SK-N-SH (cell line): ENCODE results near the gene PYGB.

Experiments used
- CTCF ChIP-seq: fragments of 200-600 bp; sonication (generic); IDR thresholded peaks from 2 replicates; pipeline ENCODE4 v1.6.1; 2017; ENCODE audit warnings: antibody characterized with exemption, mild to moderate bottlenecking, moderate library complexity
- ELF1 ChIP-seq: IDR thresholded peaks from 2 replicates; pipeline ENCODE4 v1.4.0; 2012
- EP300 ChIP-seq, 2 experiments: IDR thresholded peaks; 2 replicates each; pipeline versions ENCODE4 v1.4.0 to v1.6.1; 2012; ENCODE audit warnings: borderline replicate concordance in 1 of 2, low read depth in 1 of 2, low read length in 1 of 2
- GATA2 ChIP-seq: sonication (generic); formaldehyde crosslinking; IDR thresholded peaks from 2 replicates; pipeline ENCODE4 v1.5.0; 2020; ENCODE audit warnings: mild to moderate bottlenecking, missing genetic modification reagents
- JUND ChIP-seq: IDR thresholded peaks from 2 replicates; pipeline ENCODE4 v1.4.0; 2012
- POLR2AphosphoS5 ChIP-seq: IDR thresholded peaks from 2 replicates; pipeline ENCODE4 v1.6.1; 2012; ENCODE audit warnings: low read depth, low read length
- RAD21 ChIP-seq: IDR thresholded peaks from 2 replicates; pipeline ENCODE4 v1.6.1; 2012; ENCODE audit warnings: mild to moderate bottlenecking, low read length
- SIN3A ChIP-seq: IDR thresholded peaks from 2 replicates; pipeline ENCODE4 v1.6.1; 2012; ENCODE audit warnings: low read depth, mild to moderate bottlenecking, low read length, moderate library complexity, borderline replicate concordance
- TAF1 ChIP-seq: IDR thresholded peaks from 2 replicates; pipeline ENCODE4 v1.6.1; 2012; ENCODE audit warnings: low read depth, mild to moderate bottlenecking, low read length, moderate library complexity, borderline replicate concordance
- TEAD4 ChIP-seq: IDR thresholded peaks from 2 replicates; pipeline ENCODE4 v1.4.0; 2012; ENCODE audit warnings: mild to moderate bottlenecking, borderline replicate concordance; ENCODE audit not compliant: insufficient read depth
- USF1 ChIP-seq: IDR thresholded peaks from 2 replicates; pipeline ENCODE4 v1.4.0; 2012; ENCODE audit warnings: low read depth, borderline replicate concordance
- USF2 ChIP-seq: fragments of 150-350 bp; IDR thresholded peaks from 2 replicates; pipeline ENCODE4 v1.6.1; 2017; ENCODE audit warnings: antibody characterized with exemption, low read length, low read depth, borderline replicate concordance
- YY1 ChIP-seq: IDR thresholded peaks from 2 replicates; pipeline ENCODE4 v1.4.0; 2012; ENCODE audit warnings: low read depth, mild to moderate bottlenecking
- ZBTB33 ChIP-seq: IDR thresholded peaks from 2 replicates; pipeline ENCODE4 v1.4.0; 2012; ENCODE audit warnings: low read depth, borderline replicate concordance

GRCh38 chr20:25279403-25279802 is 31.5 kb downstream of the PYGB start:
- no peak for TF ChIP-seq ELF1
- TF ChIP-seq TEAD4, result no peak
- TF ChIP-seq SIN3A, result no peak
- TF ChIP-seq GATA2 (CRISPR knock-in tag), result no peak
- no peak for TF ChIP-seq TAF1
- no peak for TF ChIP-seq USF2
- TF ChIP-seq YY1, result no peak
- TF ChIP-seq CTCF, result no peak
- TF ChIP-seq RAD21, result no peak
- no peak for TF ChIP-seq EP300 (IDR thresholded peaks at IDR 0.05; ENCODE audit: borderline replicate concordance in 1 of 2, low read depth in 1 of 2, low read length in 1 of 2)
- TF ChIP-seq POLR2AphosphoS5, result no peak
- no peak for TF ChIP-seq ZBTB33
- no peak for TF ChIP-seq USF1
- no peak for TF ChIP-seq JUND
